HT1080 (cell line): ENCODE data around the gene RCOR1. TPM values are rescaled to one million over a fixed set of nuclear protein-coding genes. Genes with fewer than 3 reads are reported as not detected.
A peak's percentile ranks its signal among the peaks of the same experiment; 100 is the strongest.
"Not testable (repeated sequence)": the region's sequence is repeated elsewhere in the genome, so short reads cannot be mapped to it uniquely, and the experiment has no call there.

ENCODE experiments used
- DNase-seq: peaks from one replicate; pipeline ENCODE4 v3.0.0-alpha.2; 2015; ENCODE audit warnings: low read depth
- total RNA-seq: library from RNA; depleted of rRNA; stranded (reverse); fragments of >200 nt; shearing (Covaris generic); gene quantifications from 2 replicates; pipeline ENCODE4 v1.2.3, GENCODE V29; 2014

The RCOR1 gene
- total RNA-seq, 1 experiment from 2014 or later: 15.1 TPM

GRCh38 chr14:102591372-102591943, 991 bp upstream of the RCOR1 start:
- DNase-seq: no peak

GRCh38 chr14:102592763-102593060, 263 bp downstream of the RCOR1 start:
- no peak for DNase-seq

DNA sequence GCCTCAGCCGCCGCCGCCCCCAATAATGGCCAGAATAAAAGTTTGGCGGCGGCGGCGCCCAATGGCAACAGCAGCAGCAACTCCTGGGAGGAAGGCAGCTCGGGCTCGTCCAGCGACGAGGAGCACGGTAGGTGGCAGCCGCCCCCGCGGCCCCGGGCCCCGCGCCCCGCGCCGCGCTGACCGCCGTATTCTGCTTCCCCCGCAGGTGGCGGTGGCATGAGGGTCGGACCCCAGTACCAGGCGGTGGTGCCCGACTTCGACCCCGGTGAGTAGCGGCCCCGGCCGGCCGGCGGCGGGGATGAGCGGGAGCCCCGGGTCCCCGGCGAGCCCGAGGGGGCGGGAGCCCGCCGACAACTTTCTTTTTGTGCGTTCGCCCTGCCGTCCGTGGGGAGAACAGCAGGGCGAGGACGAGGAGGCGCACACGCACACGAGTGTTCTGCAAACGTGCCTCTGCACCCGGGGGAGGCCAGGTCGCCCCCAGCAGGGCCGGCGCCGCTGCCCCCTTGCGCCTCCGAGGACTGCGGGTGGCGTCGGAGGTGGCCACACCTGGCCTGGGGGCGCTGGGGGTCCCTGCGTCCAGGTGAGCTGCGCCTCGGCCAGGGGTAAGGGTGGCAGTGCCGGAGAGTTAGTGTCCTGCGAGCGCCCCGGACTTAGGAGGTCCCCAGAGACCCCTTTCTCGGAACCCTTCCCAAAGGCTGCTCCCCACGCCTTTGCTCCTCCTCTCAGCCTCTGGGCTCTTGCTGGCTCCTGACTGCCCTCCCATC, 794 bp downstream of the RCOR1 start:
- DNase-seq: peak; percentile 26

DNA sequence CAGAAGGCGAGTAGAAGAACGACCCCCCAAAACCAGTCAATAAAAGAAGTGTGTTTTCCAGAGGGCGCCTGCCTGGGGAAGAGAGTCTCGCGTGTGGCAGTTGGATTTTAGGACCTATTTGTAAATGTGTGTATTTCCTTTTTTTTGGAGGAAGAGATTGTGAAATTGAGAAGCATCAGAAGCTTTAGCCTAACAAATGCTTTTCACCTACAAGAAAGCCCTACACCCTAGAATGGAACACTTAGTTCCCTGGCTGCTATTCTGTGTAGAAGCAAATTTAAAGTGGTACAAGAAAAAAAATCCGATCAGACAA, 1.3 kb downstream of the RCOR1 start:
- no peak for DNase-seq

GRCh38 chr14:102594514-102595175, 2.2 kb downstream of the RCOR1 start:
- peak; percentile 61 for DNase-seq

- DNase-seq: no peak
Measured at GRCh38 chr14:102601378-102601925, 9.0 kb downstream of the RCOR1 start.

GRCh38 chr14:102602421-102603292, 10.2 kb downstream of the RCOR1 start:
- no peak for DNase-seq

- DNase-seq: no peak
Measured at GRCh38 chr14:102603293-102603907, 11.0 kb downstream of the RCOR1 start.

- no peak for DNase-seq
Measured at GRCh38 chr14:102604183-102604582, 11.7 kb downstream of the RCOR1 start.

DNA sequence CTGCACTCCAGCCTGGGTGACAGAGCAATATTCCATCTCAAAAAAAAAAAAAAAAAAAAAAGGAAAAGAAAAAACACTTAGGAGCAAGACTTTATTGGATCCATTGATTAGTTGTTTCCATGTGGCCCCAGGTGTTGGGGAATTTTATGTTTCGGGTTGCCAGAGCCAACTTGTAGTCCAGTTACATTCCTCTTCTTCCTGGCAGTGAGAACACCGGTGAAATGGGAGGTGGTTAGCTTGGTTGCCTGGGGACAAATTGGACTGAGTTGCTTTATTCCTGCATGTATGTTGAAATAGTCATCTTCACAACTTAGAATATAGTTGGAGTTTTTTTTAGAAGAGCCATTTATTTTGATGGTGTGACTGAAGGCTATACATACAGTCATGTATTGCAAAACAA, 12.6 kb downstream of the RCOR1 start:
- DNase-seq: no peak

- DNase-seq: no peak
Measured at GRCh38 chr14:102606296-102606695, 13.8 kb downstream of the RCOR1 start.

- no peak for DNase-seq
Measured at GRCh38 chr14:102608064-102608446, 15.6 kb downstream of the RCOR1 start.

DNA sequence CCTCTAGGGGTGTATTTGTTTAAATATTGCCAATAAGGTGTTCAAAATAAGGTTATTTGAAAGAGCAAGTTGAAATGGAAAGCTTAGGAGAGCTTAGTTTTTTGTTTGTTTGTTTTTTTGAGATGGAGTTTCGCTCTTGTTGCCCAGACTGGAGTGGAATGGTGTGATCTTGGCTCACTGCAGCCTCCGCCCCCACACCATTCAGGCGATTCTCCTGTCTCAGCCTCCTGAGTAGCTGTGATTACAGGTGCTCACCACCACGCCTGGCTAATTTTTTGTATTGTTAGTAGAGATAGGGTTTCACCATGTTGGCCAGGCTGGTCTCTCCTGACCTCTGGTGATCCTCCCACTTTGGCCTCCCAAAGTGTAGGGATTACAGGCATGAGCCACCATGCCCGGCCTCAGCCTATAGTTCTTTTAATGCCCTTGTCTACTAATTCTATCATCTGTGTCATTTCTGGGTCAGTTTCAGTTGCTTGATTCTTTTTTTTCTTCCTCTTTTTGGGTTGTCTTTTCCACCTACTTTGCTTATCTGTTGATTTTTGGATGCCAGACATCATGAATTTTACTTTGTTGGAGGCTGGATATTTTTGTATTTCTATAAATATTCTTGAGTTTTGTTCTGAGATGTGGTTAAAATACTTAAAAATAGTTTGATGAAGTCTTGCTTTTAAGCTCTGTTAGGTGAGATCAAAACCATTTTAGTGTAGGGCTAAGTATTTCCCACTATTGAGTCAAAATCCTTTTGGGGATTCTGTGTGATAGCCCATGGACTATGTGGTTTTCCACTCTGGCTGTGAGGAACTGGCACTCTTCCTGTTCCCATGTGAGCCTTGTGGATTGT, 18.7 kb downstream of the RCOR1 start:
- DNase-seq: no peak

GRCh38 chr14:102616318-102616717, 23.9 kb downstream of the RCOR1 start:
- DNase-seq: no peak

DNA sequence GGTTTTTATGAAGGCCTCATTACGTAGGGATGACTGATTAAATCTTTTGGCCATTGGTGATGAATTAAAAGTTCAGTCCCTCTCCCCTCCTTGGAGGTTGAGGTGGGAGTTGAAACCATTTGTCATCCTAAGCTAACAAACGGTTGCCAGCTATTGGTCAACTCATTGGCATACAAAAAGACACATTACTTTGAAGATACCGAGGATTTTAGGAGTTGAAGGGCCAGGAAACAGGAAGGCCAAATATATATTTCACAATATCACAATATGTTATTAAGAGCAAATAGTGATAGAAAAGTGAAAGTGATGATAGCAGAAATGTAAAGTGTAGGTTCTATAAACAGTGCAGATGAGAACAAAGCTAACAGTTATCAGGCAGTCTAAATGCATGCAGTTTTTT, 24.4 kb downstream of the RCOR1 start:
- DNase-seq: no peak

DNA sequence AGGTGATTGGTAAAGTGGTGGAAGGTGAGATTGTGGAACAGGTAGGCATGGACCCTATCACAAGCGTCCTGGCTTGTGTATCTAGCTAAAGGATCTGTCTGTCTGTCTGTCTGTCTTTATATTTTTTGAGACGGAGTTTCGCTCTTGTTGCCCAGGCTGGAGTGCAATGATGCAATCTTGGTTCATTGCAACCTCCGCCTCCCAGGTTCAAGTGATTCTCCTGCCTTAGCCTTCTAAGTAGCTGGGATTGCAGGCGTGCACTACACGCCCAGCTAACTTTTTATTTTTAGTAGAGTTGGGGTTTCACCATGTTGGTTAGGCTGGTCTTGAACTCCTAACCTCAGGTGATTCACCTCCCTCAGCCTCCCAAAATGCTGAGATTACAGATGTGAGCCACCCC, 26.6 kb downstream of the RCOR1 start:
- not testable (repeated sequence) for DNase-seq

GRCh38 chr14:102620413-102620812, 28.0 kb downstream of the RCOR1 start:
- no peak for DNase-seq

DNA sequence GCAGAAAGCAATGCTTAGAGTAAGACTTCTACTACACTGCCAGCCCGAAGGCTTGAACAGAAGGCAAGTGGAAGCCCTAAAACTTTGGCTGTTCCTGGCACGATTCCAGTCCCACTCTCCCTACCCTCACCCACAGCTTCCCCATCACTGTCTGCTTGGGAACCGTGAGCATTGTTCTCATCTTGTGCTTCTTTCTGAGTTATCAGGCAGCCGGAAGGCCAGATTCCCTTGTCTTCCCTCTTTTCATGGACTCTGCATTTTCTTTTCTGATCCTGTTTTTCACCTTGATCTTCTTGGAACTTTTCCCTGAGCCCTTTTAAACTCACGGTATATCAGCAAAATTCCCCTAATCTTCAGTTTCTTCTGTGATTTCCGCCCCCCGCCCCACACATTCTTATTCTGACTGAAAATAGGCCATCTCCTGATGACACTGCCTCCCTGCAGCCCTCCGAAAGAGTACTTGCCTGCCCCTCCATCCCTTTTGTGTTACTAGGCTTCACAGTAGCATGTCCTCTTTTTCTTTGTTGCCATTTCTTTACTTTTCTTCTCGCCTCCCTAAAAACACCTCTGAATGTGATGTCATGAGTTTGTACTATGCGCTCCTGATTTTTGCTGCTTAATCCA, 29.9 kb downstream of the RCOR1 start:
- no peak for DNase-seq

GRCh38 chr14:102624666-102625065, 32.2 kb downstream of the RCOR1 start:
- no peak for DNase-seq
